Erythroblast (primary cell): Measurements from ENCODE around the gene PHACTR3.

Source experiments
- GATA1 ChIP-seq: IDR thresholded peaks from 2 replicates; pipeline ENCODE4 v1.6.1; 2011; ENCODE audit warnings: low read depth, mild to moderate bottlenecking, control low read depth, low read length, moderate library complexity
- POLR2A ChIP-seq: IDR thresholded peaks from 2 replicates; pipeline ENCODE4 v1.6.1; 2011; ENCODE audit warnings: mild to moderate bottlenecking, low read length

DNA sequence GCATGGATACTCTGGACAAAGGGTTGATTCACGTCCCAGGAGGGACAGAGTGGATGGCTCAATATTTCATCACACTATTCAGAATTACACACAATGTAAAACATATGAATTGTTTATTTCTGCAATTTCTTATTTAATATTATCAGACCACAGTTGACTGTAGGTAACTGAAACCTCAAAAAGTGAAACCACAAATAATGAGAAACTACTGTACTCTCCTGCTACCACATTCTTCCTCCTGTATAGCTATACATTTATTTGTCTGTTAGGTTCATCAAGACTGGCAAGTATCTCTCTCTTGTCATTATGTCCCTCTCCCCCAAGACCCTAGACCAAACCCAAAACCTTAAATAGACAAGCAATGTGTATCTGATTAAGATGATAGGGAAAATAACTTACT lies 269.1 kb downstream of the PHACTR3 start:
- no peak for TF ChIP-seq POLR2A
- no peak for TF ChIP-seq GATA1
